DMS153 treated with DMSO at 0.1 percent for 48 hours (cell line): ENCODE measurements around the gene CTNNA1.

Experiments
- DNase-seq: peaks from one replicate; lab custom pipeline; 2025; ENCODE audit not compliant: unreplicated experiment; lab: John Stamatoyannopoulos, UW

Gene CTNNA1

GRCh38 chr5:138927544-138927943, 174.3 kb downstream of the CTNNA1 start:
- DNase-seq: no peak

GRCh38 chr5:138927979-138928378, 174.8 kb downstream of the CTNNA1 start:
- DNase-seq: no peak

- DNase-seq: no peak
Measured at GRCh38 chr5:138929571-138929955, 176.3 kb downstream of the CTNNA1 start.

DNA sequence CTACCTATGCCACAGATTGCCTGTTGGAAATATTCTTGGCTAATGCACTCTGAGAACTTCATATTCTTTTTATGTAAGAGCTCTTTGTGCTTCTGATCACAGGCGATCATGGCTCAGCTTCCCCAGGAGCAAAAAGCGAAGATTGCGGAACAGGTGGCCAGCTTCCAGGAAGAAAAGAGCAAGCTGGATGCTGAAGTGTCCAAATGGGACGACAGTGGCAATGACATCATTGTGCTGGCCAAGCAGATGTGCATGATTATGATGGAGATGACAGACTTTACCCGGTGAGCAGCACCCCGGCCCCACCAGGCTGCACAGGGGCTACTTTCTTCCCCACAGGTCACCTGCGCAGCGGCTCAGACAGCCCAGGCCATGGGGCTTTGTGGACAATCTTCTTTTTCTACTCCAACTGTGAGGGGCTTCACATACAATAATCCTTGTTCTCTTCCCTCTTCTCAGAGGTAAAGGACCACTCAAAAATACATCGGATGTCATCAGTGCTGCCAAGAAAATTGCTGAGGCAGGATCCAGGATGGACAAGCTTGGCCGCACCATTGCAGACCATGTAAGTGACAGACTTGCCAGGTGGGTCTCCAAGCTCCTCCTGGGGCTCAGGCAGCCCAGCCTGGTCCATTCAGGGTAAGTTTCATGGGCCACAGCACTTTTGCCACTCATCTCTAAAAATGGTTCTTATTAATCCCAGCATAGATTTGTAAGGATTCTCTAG, 177.3 kb downstream of the CTNNA1 start:
- no peak for DNase-seq

- no peak for DNase-seq
Measured at GRCh38 chr5:138932171-138932810, 179.1 kb downstream of the CTNNA1 start.

GRCh38 chr5:138933522-138934290, 180.5 kb downstream of the CTNNA1 start:
- no peak for DNase-seq

DNA sequence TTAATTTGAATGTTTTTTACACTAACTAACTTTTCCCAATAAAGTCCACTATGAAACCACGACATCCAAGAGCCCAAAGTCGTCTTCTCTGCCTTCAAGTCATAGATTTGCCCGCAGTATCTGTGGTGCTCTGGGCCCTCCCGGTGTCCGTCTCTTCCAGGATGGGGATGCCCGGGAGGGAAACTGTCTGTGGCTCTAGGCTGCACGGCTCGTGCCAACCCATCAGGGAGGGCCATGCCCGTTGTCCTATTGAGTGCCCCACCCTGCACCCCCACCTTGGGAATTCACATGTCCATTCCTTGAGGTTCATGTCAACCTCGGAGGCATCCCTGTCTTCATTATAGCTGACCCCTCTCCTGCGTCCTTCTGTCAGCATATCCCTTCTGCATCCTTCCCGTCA, 181.7 kb downstream of the CTNNA1 start:
- DNase-seq: no peak

DNA sequence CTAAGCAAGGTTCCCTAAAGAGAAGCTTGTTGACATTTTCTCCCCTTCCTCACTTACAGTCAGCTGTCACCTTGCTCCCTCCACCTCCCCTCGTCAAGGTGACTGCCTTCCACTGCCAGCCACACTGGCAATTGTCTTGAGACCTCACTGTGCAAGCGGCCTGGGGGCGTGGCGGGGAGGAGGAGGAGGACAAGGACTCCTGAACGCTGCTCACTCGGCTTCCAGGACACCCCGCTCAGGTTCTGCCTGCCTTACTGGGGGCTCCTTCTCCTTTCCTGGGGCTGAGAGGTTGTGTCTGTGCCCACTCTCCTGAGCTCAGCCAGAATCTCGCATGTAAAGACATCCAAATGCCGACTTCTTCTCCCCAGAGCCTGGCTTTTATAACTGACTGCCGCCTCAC, 182.2 kb downstream of the CTNNA1 start:
- no peak for DNase-seq

DNA sequence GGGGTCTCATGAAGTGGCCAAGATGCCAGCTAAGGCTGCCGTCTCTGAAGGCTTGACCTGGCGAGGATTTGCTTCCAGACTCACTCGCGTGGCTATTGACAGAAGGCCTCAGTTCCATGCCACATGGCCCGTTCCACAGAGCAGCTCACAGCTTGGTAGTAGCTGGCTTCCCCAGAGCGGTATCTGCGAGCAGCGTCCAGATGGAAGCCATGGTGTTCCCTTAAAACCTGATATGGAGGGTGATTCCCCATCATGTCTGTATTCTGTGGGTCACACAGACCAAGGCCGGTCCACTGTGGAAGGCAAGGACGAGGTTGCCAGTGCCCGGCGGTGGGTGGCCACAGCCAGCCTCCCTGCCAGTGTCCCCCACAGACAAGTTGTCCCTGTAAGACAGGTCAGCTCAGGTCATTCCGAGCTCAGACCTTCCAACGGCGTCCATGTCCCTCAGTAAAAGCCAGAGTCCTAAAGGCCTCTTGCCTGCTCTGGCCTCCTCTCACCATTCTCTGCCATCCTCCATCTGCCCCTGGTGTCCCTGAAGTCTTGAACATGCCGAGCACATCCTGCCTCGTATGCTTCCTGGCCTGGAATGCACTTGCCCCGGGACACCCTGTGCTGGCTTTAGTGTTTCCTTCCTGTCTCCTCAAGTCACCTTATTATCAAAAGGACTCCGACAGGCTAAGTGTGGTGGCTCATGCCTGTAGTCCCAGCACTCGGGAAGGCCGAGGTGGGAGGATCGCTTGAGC, 183.2 kb downstream of the CTNNA1 start:
- no peak for DNase-seq

DNA sequence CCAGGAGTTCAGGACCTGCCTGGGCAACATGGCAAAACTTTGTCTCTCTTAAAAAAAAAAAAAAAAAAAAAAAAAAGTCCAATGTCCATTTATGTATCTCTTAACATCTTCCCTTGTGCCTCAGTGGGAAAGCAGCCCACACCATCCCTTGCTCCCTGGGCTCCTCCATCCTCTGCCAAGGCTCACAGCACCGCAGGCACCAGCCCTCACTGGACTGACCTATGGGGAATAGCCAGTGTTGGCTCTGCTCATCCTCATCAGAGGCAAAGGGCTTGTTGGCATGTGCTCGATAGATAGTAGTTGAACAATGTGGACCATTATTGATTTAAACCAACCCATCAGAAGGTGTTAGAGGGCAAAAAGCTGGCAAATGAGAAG, 183.7 kb downstream of the CTNNA1 start:
- no peak for DNase-seq

DNA sequence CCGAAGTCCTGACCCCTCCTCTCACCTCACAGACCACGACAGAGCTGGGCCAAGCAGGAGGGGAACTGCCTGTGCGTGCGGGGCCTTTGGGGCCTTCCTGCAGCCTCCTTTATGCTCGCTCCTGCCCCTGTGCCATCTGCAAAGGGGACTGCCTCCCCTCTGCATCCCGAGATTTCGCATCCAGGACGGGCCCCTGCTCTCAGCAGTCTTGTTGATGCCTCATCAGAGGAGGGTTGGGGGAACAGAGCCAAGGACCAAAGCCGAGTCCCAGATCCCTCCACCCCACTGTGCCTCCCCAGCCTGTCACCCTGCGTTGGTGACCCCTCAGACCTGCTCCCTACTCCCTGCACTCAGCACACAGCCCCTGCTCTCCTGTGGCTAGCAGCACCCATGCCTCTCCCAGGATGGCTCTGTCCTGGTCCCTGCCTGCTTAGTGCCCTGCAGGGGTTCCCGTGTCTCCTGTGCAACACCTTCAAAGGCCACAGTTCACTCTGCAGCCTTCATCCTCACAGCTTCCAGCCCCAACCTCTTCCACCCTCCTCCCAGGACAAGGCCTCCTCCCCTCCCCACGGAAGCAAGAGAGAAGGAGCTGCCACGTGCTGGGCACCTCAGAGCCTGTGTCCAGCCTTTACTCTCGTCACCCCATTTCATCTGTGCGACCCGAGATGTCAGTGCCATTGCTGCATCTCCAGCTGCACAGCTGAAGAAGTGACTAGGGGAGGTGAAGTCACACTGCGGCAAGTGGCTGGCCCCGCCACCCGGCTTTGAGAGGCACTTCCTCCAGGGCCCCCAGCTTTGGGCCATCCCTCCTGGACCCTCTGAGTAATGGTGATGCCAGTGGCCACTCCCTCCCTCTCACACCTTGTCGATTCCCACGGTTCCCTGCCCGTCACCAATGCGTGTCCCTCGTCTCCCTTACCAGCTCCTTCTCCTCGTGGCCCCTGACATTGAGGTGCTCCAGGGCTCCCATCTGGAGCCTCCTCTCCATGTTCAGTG, 184.5 kb downstream of the CTNNA1 start:
- no peak for DNase-seq

GRCh38 chr5:138938526-138938925, 185.3 kb downstream of the CTNNA1 start:
- DNase-seq: no peak

DNA sequence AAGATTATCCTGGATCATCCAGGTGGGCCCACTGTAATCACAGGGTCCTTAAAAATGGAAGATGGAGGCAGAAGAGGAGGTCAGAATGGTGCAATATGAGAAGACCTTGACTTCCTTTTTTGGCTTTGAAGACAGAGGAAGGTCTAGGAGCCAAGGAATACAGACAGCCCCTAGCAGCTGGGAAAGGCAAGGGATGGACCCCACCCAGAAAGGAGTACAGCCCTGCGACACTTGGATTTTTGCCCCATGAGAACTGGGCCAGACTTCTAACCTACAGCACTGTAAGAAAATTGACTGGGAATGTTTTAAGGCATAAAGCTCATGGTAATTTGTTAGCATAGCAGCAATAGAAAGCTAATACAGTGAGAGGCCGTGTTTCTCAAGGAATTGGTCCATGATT, 188.8 kb downstream of the CTNNA1 start:
- DNase-seq: no peak

DNA sequence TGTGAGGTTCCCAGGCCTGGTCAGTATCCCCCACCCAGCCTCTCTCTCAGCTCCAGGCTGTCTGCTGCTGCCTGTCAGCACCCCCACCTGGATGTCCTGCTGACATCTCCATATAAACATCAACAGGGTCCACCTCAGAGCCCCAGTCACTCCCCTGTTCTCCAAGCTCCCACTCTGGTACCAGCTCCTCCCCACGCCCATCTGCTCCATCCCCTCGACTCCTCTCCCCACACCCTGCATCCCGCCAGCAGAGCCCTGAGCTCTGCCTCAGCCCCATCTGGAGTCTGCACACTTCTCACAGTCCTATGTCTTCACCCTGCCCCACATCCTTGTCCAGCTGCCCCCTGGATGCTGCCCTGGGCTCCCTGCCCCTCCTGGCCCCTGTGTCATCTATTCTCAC, 189.6 kb downstream of the CTNNA1 start:
- DNase-seq: no peak

GRCh38 chr5:138943599-138944173, 190.5 kb downstream of the CTNNA1 start:
- DNase-seq: no peak

GRCh38 chr5:138944527-138945322, 191.5 kb downstream of the CTNNA1 start:
- no peak for DNase-seq

GRCh38 chr5:138945421-138946240, 192.4 kb downstream of the CTNNA1 start:
- no peak for DNase-seq

DNA sequence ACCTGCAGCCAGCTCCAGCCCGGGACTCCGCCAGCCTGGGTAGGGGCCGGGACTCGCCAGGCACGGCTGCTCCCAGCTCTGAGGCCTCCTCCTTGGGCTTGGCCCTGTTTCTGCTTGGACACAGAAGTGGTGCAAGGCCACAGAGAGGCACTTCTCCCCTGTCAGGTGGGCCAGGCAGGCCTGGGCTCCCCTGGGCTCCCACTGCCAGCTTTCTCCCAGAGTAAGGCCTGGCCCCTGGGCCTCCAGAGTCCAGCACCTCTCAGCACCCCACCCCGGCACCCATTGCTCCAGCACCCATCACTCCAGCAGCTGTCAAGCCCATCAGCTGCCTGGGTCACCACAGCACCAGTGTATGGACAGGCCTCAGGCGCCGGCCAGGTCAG, 193.0 kb downstream of the CTNNA1 start:
- no peak for DNase-seq
